ENCODE data around the gene ERAL1. TPM values are rescaled to one million over a fixed set of nuclear protein-coding genes. Genes with fewer than 3 reads are reported as not detected.

Gene ERAL1
- total RNA-seq, 2 experiments from 2014 or later: 72.3 to 76.4 TPM

DNA sequence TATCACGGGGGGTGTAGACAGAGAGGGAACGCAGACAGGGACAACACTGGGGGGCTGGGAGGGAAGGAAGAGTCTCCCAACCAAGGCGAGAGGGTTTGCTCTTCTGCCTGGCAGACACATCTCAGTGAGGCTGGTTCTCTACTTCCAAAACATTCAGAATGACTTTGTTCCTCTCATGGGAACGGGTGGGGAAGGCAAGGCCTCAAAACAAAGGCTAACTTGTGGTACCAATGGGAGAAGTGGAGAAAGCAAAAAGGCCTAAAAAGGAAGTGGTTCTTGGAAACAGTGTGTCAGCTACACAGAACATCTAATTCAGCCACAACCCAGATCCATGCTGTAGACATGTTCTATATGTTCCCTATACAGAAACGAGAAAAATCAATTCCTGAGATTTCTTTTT lies 35.2 kb downstream of the ERAL1 start:
- CTCF ChIA-PET: interaction anchor here (1.2 kb wide), 1 partner anchor 10 kb away, joined by 3 read pairs; no protein-coding TSS in a partner anchor

DNA sequence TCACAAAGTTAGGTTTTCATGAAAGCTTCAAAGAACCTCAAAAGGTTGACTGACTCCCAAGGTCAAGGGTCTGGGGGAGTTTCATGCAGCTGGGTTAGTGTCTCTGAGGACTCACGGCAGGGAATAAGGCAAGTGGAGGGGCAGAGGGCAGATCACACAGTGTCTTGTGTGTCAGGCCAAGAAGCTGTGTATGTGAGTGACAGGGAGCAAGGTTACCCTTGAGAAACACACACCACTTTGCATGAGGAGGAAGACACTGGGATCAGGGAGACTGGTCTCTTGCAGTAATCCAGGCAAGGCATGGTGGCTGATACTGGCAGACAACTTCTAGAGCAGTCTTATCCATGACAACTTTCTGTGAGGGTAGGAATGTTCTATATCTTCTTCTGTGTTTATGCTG lies 36.4 kb downstream of the ERAL1 start:
- POLR2A ChIA-PET: no interaction called here
- CTCF ChIA-PET: interaction anchor here (2.9 kb wide), 1 partner anchor 11 kb away, joined by 18 read pairs; the partner anchor contains the start of gene DHRS13

More for the DNA sequence above, 35.2 kb downstream of the ERAL1 start:
- POLR2A ChIA-PET: interaction anchor here (0.7 kb wide), 2 partner anchors 48 to 162 kb away, joined by 5 to 6 read pairs; no protein-coding TSS in a partner anchor

DNA sequence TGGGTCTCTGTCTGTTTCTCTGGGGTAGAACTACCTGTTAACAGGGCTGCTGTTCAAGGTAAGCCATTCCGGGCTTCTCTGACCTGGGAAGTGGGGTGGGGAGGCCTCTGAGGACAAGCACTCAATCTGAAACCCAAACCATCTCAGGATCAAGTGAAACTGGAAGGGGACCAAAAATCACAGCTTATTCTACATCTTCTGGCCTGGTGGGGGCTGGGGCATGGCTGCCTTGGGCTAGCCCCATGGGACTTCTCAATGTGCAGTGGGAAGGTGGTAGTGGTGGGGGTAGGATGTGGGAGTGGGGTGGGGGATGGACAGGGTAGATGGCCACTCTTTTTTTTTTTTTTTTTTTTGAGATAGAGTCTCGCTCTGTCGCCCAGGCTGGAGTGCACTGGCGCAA lies 37.2 kb downstream of the ERAL1 start:
- ChIA-PET POLR2A (interaction anchor here (0.7 to 1.0 kb wide), 2 partner anchors 9 to 10 kb away, joined by 3 read pairs; no protein-coding TSS in a partner anchor), CTCF (interaction anchor here (1.1 to 2.9 kb wide), 5 partner anchors 9 to 128 kb away, joined by 3 to 18 read pairs (median 4); partner anchors contain the start of gene DHRS13)

DNA sequence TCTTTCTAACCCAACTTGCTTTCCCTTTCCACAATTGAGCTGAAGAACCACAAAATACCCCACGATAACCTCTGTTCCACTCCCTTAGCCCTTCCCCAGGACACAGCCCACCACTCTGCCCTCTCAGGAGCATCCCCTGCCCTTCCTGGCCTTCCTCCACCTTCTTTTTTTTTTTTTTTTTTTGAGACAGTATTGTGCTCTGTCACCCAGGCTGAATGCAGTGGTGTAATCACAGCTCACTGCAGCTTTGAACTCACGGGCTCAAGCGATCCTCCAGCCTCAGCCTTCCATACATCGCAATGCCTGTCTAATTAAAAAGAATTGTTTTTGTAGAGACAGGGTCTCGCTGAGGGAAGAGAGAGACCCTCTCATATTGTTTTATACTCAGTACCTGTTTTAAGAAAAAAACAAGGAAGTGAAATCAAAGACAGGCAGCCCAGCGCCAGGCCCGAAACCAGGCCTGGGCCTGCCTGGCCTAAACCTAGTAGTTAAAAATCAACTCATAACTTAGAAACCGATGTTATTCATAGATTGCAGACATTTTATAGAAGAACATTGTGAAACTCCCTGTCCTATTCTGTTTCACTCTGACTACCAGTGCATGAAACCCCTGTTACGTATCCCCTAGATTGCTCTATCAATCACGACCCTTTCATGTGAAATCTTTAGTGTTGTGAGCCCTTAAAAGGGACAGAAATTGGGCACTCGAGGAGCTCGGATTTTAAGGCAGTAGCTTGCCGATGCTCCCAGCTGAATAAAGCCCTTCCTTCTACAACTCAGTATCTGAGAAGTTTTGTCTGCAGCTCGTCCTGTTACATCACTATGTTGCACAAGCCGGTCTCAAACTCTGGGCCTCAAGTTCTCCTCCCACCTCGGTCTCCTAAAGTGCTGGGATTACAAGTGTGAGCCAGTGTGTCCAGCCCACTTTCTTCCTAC lies 38.7 kb downstream of the ERAL1 start:
- ChIA-PET CTCF (interaction anchor here (0.7 to 2.9 kb wide), 5 partner anchors 9 to 130 kb away, joined by 3 to 18 read pairs (median 5); partner anchors contain the start of gene DHRS13), POLR2A (interaction anchor here (0.5 to 1.1 kb wide), 6 partner anchors 9 to 392 kb away, joined by 3 to 5 read pairs (median 4); partner anchors contain the start of gene DHRS13)

DNA sequence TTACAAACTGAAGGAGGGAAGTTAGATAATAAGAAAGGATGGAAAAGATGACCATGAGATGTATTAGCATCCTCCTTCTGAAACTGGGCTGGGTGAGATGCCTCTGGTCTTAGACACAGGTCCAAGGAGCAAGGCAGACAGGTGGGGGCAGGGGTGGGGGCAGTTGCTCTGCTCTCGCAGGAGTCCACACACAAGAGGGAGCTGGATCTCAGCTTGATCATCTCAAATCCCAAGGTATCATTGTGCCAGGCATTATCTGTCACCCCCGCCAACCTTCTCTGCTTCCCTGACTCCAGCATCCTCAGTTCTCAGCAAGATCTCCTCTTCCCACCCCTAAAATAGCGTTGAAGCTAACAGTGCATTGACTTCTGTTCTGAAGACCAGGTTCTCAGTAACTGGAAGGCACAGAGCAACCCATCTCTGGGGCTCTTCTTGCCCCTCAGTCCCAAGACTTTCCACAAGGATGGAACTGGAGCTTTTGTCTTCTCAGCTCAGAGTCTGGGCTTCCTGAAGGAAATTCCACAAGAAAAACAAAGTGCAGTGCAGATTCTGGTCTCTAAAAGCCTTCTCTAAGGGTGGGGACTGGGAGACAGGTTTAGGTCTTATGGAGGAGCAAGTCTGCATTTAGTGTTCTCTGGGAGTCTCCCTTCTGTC lies 41.1 kb downstream of the ERAL1 start:
- ChIA-PET CTCF (interaction anchor here (1.0 to 2.0 kb wide), 4 partner anchors 25 to 169 kb away, joined by 3 to 7 read pairs (median 4); no protein-coding TSS in a partner anchor), POLR2A (no interaction called here)

DNA sequence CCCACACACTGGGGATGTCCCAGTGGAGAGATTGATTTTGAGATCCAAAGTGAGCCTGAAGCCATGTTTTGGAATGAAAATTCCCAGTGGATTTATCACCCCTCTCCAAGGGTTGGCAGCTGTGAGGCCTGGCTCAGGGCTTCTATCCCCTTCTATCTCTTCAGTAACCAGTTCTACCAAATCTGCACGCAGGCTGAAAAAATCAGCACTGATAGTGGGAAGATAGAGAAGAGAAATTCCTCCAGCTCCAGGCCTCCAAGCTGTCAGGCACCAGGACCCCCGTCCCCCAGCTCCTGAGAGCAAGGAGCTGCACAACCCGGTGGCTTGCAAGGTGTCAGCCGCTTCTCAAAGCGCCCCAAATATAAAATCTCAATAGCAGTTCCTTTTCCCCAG lies 41.7 kb downstream of the ERAL1 start:
- CTCF ChIA-PET: interaction anchor here (1.0 to 2.0 kb wide), 4 partner anchors 26 to 170 kb away, joined by 3 to 7 read pairs (median 4); no protein-coding TSS in a partner anchor
- POLR2A ChIA-PET: interaction anchor here (0.6 to 0.7 kb wide), 2 partner anchors 14 to 41 kb away, joined by 4 to 5 read pairs; no protein-coding TSS in a partner anchor

DNA sequence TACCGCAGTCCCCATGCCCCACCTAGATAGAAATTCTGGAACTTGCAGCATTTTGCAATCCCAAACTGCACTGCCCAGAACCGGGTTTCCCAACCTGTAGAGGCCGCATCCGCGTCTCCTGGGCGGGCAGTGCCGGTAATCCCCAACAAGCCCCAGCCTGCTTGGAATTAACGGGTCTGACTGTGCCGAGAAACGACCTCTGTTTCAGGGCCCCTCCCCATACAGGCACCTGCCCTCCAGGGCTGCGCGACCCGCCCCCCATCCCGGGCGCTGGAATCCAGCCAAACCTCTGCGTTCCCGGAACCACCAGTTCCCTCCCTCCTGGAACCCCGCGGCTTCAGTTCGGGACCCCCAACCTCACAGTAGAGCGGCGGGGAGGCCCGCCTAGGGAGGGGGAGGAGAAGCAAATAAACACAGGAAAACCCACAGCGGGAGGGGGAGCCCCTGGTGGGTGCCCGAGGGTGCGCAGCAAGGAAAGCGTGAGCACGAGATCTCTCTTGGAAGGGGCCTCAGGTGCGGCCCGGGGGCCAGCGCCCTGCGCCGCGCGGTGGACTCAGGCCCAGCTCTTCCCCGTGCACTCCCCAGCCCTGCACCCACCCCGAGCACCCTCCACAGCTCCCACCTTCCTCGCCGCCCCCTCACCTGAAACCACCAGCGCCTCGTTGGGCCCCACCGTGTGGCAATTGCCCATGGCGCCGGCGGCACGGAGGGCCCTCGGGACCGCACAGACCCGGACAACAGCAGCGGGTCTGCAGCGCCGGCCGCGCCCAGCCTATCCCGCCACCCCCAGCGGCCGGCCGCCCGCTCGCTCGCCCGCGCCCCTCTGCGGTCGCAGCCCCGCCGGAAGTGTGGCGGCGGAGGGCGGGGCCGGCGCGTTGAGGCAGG lies 42.3 kb downstream of the ERAL1 start, which contains the start of gene FLOT2:
TSS of gene FLOT2 (minus strand) at position 850 of the 885 bp plus-strand sequence. CDS start at position 691, 159 bp downstream.
- CTCF ChIA-PET: interaction anchor here (1.0 to 2.2 kb wide), 8 partner anchors 19 to 170 kb away, joined by 3 to 13 read pairs (median 3); partner anchors contain the start of genes FAM222B, PHF12 and TLCD1
- POLR2A ChIA-PET: interaction anchor here (0.6 to 1.1 kb wide), 7 partner anchors 14 to 171 kb away, joined by 3 to 9 read pairs (median 4); partner anchors contain the start of gene TLCD1

DNA sequence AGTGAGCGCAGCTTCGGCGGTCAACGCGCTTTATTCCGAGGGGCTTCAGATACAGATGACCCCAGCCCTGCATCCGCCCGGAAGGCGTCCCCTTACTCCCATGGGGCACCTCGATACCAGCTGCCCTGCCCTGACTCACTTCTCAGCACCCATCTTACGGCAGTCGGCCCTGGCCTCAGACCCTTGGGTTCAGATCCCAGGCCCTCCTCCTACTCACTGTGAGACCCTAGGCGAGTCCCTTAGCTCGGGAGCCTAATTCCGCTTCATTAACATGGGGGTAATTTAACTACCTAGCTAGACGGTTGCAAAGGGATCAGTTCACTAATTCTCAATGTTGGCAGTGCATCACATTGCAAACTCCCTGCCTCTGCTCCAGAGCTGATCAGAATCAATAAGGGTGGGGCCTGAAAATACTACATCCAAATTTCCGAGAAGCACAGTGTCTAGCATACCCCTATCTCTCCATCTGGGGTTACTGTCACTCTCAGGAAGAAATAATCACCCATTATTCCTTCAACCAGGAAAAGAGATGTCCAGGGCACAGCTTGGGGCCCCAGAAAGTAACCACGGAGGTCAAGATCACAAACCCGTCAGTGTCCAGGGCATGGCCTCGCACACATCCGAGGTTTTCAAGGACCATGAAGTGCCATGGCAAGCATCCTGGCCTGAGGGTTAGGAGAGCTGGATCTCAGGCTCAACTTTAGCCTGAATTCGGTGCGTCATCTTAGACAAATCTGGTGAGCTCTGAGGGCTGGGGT lies 43.1 kb downstream of the ERAL1 start:
- CTCF ChIA-PET: interaction anchor here (0.7 to 2.2 kb wide), 8 partner anchors 19 to 171 kb away, joined by 3 to 13 read pairs (median 3); partner anchors contain the start of genes FAM222B, PHF12 and TLCD1
- POLR2A ChIA-PET: interaction anchor here (0.6 to 1.1 kb wide), 6 partner anchors 26 to 178 kb away, joined by 3 to 9 read pairs (median 4); partner anchors contain the start of genes RPL23A and TLCD1

DNA sequence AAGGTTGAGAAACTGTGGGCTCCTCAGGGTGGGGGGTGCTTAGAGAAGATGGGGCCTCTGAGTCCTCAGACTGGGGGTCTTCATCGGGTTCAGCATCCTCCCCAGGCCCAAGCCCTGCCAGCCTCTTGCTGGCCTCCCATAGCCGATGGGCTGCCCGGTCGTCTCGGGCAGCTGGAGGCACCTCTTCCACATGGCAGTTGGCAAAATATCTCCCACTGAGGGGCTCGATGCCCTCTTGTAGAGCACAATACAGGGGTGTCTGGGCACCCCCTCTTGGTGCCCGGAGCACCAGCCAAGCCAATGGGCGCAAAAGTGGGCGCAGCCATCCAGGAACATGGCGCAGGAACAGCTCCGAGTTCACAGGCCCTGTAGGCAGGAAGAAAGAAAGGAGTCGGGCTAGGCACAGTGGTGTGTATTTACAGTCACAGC lies 43.7 kb downstream of the ERAL1 start:
- ChIA-PET CTCF (interaction anchor here (0.7 to 2.2 kb wide), 8 partner anchors 18 to 172 kb away, joined by 3 to 13 read pairs (median 3); partner anchors contain the start of genes FAM222B, PHF12 and TLCD1), POLR2A (interaction anchor here (0.7 to 0.9 kb wide), 2 partner anchors 171 to 177 kb away, joined by 4 to 6 read pairs; no protein-coding TSS in a partner anchor)

DNA sequence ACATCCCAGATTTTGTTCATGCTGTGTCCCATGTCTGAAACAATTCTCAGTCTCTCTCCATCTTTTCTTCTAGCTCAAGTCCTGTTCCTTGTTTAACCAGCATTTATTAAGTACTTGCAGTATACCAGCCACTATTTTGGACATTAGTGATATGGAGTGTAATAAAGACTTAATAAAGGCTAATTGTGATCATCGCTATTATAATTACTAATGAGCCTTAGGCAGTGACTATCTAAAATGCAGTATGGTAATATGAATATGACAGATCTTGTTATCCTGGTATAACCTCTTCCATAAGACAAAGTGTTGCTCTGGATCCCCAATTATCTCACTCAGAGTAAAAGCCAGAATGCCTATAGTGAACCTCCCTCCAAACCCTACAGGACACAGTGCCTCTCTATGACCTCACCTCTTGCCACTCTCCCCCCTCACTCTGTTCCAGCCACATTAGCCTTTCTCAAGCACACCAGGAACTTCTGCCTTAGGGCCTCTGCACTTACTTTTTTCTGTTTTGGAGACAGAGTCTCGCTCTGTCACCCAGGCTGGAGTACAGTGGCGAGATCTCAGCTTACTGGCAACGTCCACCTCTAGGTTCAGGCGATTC lies 44.5 kb downstream of the ERAL1 start:
- CTCF ChIA-PET: interaction anchor here (1.0 to 2.2 kb wide), 3 partner anchors 17 to 173 kb away, joined by 3 to 13 read pairs (median 5); partner anchors contain the start of gene TLCD1
- POLR2A ChIA-PET: interaction anchor here (0.9 kb wide), 1 partner anchor 172 kb away, joined by 6 read pairs; no protein-coding TSS in a partner anchor

DNA sequence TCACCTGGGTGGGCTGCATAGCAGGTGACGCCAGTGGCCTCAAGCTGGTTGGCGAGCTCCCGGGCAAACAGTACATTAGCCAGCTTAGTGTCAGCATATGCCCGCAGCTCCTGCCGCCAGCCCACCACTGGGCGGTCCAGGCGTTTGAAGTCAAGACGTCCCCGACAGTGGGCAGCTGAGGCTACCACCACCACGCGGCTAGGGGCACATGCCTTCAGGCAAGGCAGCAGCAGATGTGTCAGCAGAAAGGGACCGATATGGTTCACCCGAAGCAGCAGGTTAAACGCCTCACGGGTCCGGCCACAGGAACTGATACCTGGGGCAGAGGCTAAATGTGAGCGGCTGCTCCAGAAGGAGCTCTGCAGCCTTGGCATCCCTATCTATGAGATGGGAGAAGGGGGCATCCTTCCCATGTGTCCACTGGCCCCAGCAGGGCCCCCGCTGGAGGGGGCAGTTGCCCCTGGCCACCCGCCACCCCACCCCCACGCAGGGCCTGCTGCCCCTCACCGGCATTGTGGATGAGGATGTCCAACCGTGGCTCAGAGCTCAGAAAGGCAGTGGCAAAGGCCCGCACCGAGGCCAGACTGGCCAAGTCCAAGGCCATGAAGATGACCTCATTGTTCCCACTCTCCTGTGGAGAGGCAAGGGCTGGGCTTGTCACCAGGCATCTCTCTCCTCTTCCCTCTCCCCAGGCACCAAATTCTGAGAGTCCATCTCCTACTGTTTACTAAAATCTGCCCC lies 46.3 kb downstream of the ERAL1 start:
- POLR2A ChIA-PET: interaction anchor here (0.6 to 2.7 kb wide), 3 partner anchors 9 to 174 kb away, joined by 3 to 11 read pairs (median 3); partner anchors contain the start of gene TLCD1
- CTCF ChIA-PET: interaction anchor here (1.2 to 2.9 kb wide), 6 partner anchors 8 to 138 kb away, joined by 3 to 18 read pairs (median 10); no protein-coding TSS in a partner anchor

DNA sequence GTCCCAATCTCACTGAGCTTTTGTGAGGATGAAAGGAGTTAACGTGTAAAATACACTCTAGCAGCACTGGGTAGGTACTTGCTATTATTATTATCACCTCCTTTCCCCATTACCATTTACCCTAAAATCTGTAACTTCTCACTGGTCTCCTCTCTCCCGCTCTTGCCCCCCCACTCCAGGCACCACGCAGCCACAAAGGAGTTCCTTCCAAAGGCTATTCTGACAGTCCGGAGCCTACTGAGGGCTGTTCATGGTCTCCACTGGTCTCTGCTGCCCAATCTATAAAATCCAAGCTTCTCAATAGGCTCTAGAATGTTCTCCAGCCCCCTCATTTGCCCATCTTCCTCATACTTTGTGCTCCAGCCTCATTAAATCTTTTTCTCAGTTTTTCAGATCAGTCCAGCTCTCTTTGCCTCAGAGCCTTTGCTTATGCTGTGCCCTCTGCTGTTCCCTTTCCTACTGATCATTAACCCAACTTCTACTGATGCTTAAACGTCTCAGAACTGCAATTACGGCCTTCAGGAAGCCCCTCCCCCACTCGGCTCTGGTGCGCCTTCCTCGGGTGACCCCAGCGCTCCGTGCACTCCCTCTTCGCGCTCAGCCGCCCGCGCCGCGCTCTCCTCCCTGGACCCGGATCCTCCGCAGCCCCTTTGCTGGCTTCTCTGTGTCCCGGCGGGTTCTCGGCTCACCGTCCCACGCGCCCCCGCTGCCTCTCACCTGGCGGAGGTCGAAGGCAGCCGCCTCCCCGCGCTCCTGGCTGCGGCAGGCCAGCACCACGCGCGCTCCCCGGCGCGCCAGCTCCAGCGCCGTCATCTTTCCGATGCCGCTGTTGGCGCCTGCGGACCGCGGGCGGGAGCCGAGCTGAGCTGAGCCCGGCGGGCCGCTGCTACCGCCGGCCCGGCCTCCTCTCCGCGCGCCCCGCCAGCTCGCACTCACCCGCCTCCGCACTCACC lies 47.3 kb downstream of the ERAL1 start:
- ChIA-PET POLR2A (interaction anchor here (0.6 to 2.7 kb wide), 3 partner anchors 9 to 175 kb away, joined by 3 to 11 read pairs (median 3); partner anchors contain the start of gene TLCD1), CTCF (interaction anchor here (0.6 to 2.9 kb wide), 17 partner anchors 9 to 175 kb away, joined by 3 to 18 read pairs (median 4); no protein-coding TSS in a partner anchor)

DNA sequence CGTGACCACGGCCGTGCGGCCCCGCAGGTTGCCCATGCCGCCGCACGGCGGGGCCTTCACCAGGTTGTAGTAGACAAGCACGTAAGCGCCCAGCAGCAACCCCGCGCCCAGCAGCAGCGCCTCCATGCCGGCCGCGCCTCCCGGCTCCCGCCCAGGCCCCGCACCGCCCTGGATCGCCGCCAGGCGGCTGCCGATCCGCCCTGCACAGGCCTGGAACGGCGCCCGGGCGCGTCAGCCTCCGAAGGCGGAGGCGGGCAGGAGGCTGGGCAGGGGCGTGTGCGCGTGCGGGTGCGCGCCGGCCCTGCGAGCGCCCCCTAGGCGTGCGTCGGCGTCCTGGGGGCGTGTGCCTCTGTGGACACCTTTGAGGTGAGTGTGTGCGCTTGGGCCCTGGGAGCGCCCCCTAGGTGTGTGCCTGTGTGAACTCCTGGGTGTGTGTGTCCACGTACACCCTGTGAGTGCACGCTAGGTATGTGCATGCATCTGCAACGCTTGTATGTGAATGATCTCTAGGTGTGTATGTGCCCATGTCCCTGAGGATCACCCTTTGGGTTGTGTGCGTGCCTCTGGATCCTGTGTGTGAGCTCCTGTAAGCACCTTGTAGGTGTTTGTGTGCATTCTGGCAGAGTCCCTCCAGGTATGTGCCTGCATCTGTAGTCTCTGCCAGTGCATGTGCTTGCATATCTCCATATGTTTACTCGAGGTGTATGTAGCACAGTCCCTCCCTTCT lies 48.2 kb downstream of the ERAL1 start, which contains the start of gene DHRS13:
TSS of gene DHRS13 (minus strand) at position 261 of the 727 bp plus-strand sequence. CDS start at position 126, 135 bp downstream.
- CTCF ChIA-PET: interaction anchor here (0.6 to 2.9 kb wide), 22 partner anchors 10 to 176 kb away, joined by 3 to 18 read pairs (median 4); no protein-coding TSS in a partner anchor
- POLR2A ChIA-PET: interaction anchor here (1.5 to 2.7 kb wide), 2 partner anchors 10 to 176 kb away, joined by 3 to 11 read pairs; partner anchors contain the start of gene TLCD1

All from activated CD8-positive, alpha-beta memory T cell treated with anti-CD3 and anti-CD28 coated beads for 36 hours (primary cell).